ENCODE data around the gene DTX3L. TPM values are rescaled to one million over a fixed set of nuclear protein-coding genes. Genes with fewer than 3 reads are reported as not detected.

Gene DTX3L
- total and polyA plus RNA-seq, 2 of the 8 experiments (the other 6 are each of a cell fraction or from before 2014, with no cell fraction given), result 1.7 to 11.3 TPM

DNA sequence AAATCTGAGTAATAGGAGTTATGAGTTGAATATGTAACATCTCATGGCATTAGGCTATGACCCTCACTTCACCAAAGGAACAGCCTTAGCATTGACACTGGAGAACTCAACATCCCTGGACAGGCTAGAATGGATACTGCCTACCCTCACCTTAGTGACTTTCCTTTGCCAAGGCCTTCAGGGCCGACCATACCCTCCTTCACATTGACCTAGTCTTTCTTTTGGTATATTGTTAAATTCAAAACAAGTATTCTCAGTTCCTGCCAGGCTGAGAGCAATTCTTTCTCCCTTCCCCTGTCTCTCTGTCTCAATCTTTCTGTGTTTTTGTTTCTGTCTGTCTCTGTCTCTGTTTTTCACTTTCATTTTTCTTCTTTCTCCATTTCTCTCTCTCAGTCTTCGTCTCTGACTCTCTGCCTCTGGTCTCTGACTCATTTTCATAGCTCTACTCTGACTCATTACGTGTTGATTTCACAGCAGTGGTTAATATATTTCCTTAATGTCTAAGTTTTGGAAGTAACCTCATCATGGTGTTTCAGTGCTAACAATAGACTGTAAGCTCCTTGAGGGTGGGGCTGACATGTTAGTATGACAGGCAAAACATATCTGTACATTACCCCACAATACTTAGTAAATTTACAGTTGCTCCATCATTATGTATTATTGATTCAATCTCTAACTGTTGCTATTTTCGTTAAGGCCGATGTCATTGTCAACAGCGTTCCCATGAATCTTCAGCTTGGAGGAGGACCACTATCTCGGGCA is 45.8 kb downstream of the DTX3L start (continued):
- no peak for TF ChIP-seq CTCF (IDR thresholded peaks at IDR 0.05; ENCODE audit: control extremely low read depth in 1 of 3, insufficient read depth in 1 of 3, low read depth in 1 of 3, low read length in 3 of 3)
